Measurements from ENCODE around the gene CDC37L1.

- no peak for TF ChIP-seq FOXM1 (IDR thresholded peaks at IDR 0.05; ENCODE audit: borderline replicate concordance, low read depth)
- no peak for TF ChIP-seq ZBTB7A (IDR thresholded peaks at IDR 0.05; ENCODE audit: low read depth)
- TF ChIP-seq USF1 (IDR thresholded peaks at IDR 0.05): no peak
- TF ChIP-seq TEAD4 (IDR thresholded peaks at IDR 0.05): no peak
- TF ChIP-seq TCF12 (IDR thresholded peaks at IDR 0.05; ENCODE audit: low read depth): no peak
- no peak for TF ChIP-seq TAF1 (IDR thresholded peaks at IDR 0.05; ENCODE audit: low read depth)
- no peak for TF ChIP-seq YY1 (IDR thresholded peaks at IDR 0.05; ENCODE audit: low read depth)
- no peak for TF ChIP-seq MAX (IDR thresholded peaks at IDR 0.05)
- no peak for TF ChIP-seq EP300 (IDR thresholded peaks at IDR 0.05; ENCODE audit: borderline replicate concordance)
- TF ChIP-seq NFIC (IDR thresholded peaks at IDR 0.05): no peak
- no peak for TF ChIP-seq CEBPB (IDR thresholded peaks at IDR 0.05)
Measured at GRCh38 chr9:4686112-4686511, 6.7 kb downstream of the CDC37L1 start.

All from Ishikawa (cell line).